Uterus (tissue), 4 donors: Measurements from ENCODE around the gene SPTBN5. TPM values are rescaled to one million over a fixed set of nuclear protein-coding genes. Genes with fewer than 3 reads are reported as not detected.
A peak's percentile ranks its signal among the peaks of the same experiment; 100 is the strongest.

Experiments
- DNase-seq, 2 donors: peaks; one replicate each; pipeline ENCODE4 v3.0.0-alpha.2; 2019 to 2020
- H3K27ac ChIP-seq, 2 donors: fragments of 200-600 bp; sonication (generic); 1 replicate in 1 of 2; 2 replicates in 1 of 2; pipeline ENCODE4 v1.5.1; 2016 to 2018
- H3K27me3 ChIP-seq, 2 donors: fragments of 200-600 bp; sonication (generic); one replicate each; pipeline ENCODE4 v1.5.1; 2018 to 2019; ENCODE audit warnings: control low read depth in 1 of 2
- H3K36me3 ChIP-seq, 2 donors: fragments of 200-600 bp; sonication (generic); one replicate each; pipeline ENCODE4 v1.5.1; 2019; ENCODE audit warnings: control low read depth in 1 of 2
- H3K4me1 ChIP-seq, 2 donors: fragments of 200-600 bp; sonication (generic); one replicate each; pipeline ENCODE4 v1.5.1; 2018 to 2019; ENCODE audit warnings: control low read depth in 1 of 2
- H3K4me3 ChIP-seq, 2 donors: fragments of 200-600 bp; sonication (generic); 1 replicate in 1 of 2; 2 replicates in 1 of 2; pipeline ENCODE4 v1.5.1; 2018 to 2019; ENCODE audit warnings: mild to moderate bottlenecking in 1 of 2
- H3K9me3 ChIP-seq, 2 donors: fragments of 200-600 bp; sonication (generic); one replicate each; pipeline ENCODE4 v1.5.1; 2019; ENCODE audit warnings: control low read depth in 1 of 2
- POLR2A ChIP-seq, 2 donors: fragments of 450-650 bp; IDR thresholded peaks; one replicate each; pipeline ENCODE4 v1.6.1; 2016; ENCODE audit warnings: antibody characterized with exemption in 2 of 2, mild to moderate bottlenecking in 1 of 2, moderate library complexity in 1 of 2
- intact Hi-C: fragments of 100-400 bp; cut with DNase I; formaldehyde crosslinking; loops from one replicate; pipeline ENCODE4 v1.15.1; 2023; ENCODE audit warnings: low total_unique reads
- total RNA-seq, 4 donors: library from RNA; depleted of rRNA in 3 of 4; stranded (reverse); fragments of >200 nt in 3 of 4; gene quantifications; one replicate each; pipeline versions ENCODE4 v1.1.0 to v1.2.4, GENCODE V29; 2014 to 2023
- TF ChIP-seq, protein P1 (sequence below), 4 experiments: fragments of 200-600 bp in 2 of 4; fragments of 450-650 bp in 2 of 4; sonication (generic) in 2 of 4; IDR thresholded peaks; one replicate each; pipeline ENCODE4 v1.5.1; 2016 to 2019; ENCODE audit warnings: antibody characterized with exemption in 4 of 4, mild to moderate bottlenecking in 2 of 4, moderate library complexity in 1 of 4
- donor health status: DM: yes; HTN: yes; CAD: no.

SPTBN5 gene
- total RNA-seq, 4 donors from 2014 or later, result 0.51 to 0.76 (median 0.61) TPM; not detected in 1

DNA sequence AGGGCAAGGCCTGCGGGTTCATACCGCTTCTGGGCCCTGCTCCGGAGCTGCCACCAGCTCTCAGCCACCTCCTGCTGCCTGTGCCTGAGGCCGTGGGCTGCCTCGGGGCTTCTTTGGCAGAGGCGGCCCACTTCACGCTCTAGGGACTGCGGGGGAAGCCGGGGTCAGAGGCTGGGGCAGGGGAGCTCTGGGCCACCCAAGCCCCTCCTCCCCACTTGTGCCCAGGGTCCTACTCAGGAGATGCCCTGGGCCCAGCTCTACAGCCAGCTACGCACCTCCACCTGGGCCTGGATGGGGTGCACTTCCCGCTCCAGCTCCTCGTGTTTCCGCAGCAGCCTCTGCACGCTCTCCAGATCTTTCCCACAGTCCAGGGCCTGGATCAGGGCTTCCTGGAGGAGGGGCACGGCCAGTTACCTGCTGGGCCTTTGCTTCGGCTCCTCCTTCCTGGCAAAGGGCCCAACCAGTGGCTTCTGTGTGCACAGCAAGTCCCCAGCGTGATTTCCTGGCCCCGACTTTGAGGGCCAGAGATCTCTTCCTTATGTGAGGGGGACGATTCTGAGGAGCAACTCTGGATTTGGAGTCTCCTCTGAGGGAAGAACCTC is 31.2 kb downstream of the SPTBN5 start:
- Histone ChIP-seq H3K27ac (no peak overlapping the region), H3K27me3 (no peaks in the 10 kb centered on the region)
- intact Hi-C loops, result no loop called here

DNA sequence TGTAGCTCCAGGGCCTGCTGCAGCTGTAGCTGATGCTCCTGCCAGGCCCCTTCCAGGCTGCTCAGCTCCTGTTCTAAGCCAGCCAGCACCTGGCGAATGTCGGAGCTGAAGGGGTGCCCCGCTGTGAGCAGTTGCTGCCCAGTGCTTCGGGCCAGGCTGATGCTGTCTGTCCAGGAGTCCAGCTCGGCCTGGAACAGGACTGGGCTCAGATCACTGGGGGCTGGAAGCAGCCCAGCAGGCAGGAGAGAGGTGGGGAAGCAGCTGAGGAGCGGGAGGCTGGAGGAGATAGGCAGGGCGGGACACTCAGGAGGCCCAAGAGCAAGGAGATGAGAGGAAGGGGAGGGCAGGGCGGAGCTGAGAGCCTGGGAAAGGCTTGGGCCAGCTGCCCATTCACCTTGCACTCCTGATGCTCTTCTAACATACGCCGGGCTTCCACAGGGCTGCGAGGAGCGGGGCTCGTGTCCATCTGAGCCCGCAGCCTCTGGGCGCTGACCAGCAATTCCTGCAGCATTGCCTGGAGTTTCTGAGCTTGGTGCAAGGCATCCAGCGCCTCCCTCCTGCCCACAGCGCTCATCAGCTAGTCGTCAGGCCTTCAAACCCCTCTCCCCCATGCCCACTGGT is 32.0 kb downstream of the SPTBN5 start:
- Histone ChIP-seq H3K4me1 (no peaks in the 10 kb centered on the region), H3K9me3 (no peaks in the 10 kb centered on the region), H3K27ac (no peak overlapping the region), H3K4me3 (no peak overlapping the region), H3K36me3 (no peaks in the 10 kb centered on the region), H3K27me3 (no peaks in the 10 kb centered on the region)
- intact Hi-C loops, result no loop called here
- no peak for TF ChIP-seq POLR2A (IDR thresholded peaks at IDR 0.05)
- TF ChIP-seq, protein P1, sequence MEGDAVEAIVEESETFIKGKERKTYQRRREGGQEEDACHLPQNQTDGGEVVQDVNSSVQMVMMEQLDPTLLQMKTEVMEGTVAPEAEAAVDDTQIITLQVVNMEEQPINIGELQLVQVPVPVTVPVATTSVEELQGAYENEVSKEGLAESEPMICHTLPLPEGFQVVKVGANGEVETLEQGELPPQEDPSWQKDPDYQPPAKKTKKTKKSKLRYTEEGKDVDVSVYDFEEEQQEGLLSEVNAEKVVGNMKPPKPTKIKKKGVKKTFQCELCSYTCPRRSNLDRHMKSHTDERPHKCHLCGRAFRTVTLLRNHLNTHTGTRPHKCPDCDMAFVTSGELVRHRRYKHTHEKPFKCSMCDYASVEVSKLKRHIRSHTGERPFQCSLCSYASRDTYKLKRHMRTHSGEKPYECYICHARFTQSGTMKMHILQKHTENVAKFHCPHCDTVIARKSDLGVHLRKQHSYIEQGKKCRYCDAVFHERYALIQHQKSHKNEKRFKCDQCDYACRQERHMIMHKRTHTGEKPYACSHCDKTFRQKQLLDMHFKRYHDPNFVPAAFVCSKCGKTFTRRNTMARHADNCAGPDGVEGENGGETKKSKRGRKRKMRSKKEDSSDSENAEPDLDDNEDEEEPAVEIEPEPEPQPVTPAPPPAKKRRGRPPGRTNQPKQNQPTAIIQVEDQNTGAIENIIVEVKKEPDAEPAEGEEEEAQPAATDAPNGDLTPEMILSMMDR (IDR thresholded peaks at IDR 0.05), result no peak
- DNase-seq, result no peak

More for the DNA sequence above, 31.2 kb downstream of the SPTBN5 start:
- Histone ChIP-seq H3K36me3 (no peaks in the 10 kb centered on the region), H3K9me3 (no peaks in the 10 kb centered on the region), H3K4me1 (no peaks in the 10 kb centered on the region), H3K4me3 (no peak overlapping the region)
- DNase-seq, result no peak
- TF ChIP-seq POLR2A (IDR thresholded peaks at IDR 0.05), result no peak
- TF ChIP-seq, protein P1 (IDR thresholded peaks at IDR 0.05), result no peak

DNA sequence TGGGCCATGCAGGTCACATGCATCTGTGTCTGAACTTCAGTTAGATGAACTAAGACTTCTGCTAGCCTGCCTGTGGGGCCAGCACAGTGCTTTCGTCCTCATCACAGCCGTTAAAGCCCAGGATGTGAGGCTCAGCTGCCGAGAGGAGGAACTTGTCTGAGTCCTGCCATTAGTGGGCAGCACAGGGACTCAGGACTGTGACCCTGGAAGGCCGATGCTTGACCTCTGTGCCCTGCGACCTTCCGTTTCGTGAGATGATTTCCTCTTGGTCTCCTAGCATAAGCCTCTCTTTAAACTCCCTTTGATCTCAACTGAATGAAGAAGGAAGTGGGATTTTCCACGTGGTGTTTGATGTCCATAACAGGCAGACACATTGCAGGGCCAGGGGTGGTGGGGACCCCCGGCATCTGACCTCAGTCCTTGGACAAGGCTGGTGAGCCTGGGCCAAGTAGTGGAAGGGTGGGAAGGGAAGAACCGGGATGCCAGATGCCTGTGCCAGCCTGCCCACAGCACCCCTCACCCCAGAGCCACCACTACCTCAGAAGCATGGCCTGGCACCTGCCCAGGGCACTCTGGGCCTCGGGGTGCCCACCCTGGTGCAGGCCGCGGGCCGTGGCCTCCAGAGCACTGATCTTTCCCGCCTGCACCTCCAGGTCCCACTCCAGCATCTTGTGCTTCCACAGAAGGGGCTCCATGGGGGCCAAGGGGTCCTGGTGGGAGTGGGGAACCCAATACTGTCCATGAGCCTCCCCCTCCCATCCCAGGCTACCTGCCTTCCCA is 33.6 kb downstream of the SPTBN5 start:
- Histone ChIP-seq H3K4me3 (no peak overlapping the region), H3K4me1 (no peaks in the 10 kb centered on the region), H3K36me3 (no peaks in the 10 kb centered on the region), H3K9me3 (no peaks in the 10 kb centered on the region), H3K27me3 (no peaks in the 10 kb centered on the region), H3K27ac (no peak overlapping the region)
- intact Hi-C loops, result no loop called here
- no peak for TF ChIP-seq POLR2A (IDR thresholded peaks at IDR 0.05)
- TF ChIP-seq, protein P1 (IDR thresholded peaks at IDR 0.05), result peak in 1 of 4 experiments; percentile 37
- DNase-seq, result peak in 1 of 2 donors; percentile 34

DNA sequence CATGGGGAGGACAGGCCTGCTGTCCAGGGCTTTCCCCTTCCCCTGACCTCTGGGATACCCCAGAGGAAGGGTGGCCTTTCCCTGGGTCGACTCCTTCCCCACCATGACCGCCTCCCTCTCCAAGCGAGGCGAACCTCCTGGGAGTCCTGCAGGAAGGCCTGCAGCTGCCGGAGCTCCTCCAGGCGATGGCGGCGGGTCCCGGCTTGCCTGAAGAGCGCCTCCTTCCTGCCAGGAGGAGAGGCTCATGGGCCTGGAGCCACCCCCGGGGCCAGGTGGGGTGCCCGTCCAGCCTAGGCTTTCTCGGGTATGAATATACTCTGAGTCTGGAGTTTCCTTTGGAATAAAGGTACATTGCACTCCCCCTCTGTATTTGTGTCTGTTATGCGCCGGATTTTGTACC is 35.1 kb downstream of the SPTBN5 start:
- intact Hi-C loops, result loop anchor here (10.0 kb wide), 1 partner anchor 56 kb away; no protein-coding TSS in a partner anchor
- no peak for TF ChIP-seq POLR2A (IDR thresholded peaks at IDR 0.05)
- TF ChIP-seq, protein P1 (IDR thresholded peaks at IDR 0.05), result no peak
- Histone ChIP-seq H3K4me3 (no peak overlapping the region), H3K27ac (no peak overlapping the region), H3K9me3 (no peaks in the 10 kb centered on the region), H3K27me3 (no peaks in the 10 kb centered on the region), H3K36me3 (no peaks in the 10 kb centered on the region), H3K4me1 (no peaks in the 10 kb centered on the region)
- no peak for DNase-seq

DNA sequence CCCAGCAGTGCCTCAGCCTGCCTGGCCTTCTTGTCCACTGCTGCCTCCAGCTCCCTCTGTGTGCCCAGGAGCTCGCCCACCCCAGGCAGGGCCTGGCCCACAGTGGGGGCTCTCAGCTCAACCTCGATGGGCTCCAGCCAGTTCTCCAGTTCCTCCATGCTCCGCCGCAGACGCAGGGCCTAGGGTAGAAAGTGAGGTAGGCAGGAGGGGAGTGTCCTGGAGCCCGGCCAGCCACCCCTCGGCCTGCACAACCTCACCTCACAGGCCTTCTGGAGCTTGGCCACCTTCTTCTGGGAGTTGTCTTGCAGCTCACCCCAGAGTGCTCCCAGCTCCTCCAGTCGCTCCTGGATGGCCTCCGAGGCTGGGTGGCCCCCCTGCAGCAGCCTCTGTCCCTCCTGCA is 36.5 kb downstream of the SPTBN5 start:
- intact Hi-C loops, result loop anchor here (10.0 kb wide), 1 partner anchor 57 kb away; no protein-coding TSS in a partner anchor
- Histone ChIP-seq H3K9me3 (no peaks in the 10 kb centered on the region), H3K27me3 (no peaks in the 10 kb centered on the region), H3K4me3 (no peak overlapping the region), H3K4me1 (no peaks in the 10 kb centered on the region), H3K27ac (no peak overlapping the region), H3K36me3 (no peaks in the 10 kb centered on the region)
- no peak for DNase-seq
- TF ChIP-seq POLR2A (IDR thresholded peaks at IDR 0.05), result no peak
- TF ChIP-seq, protein P1 (IDR thresholded peaks at IDR 0.05), result no peak
